GM18517 (cell line): Measurements from ENCODE around the gene ZNF106.

Experiments
- ATAC-seq: cut with Tn5 transposase; IDR thresholded peaks from one replicate; pipeline ENCODE4 v1.9.1; 2021; ENCODE audit warnings: mild to moderate bottlenecking, moderate library complexity; ENCODE audit not compliant: unreplicated experiment

ZNF106 gene

DNA sequence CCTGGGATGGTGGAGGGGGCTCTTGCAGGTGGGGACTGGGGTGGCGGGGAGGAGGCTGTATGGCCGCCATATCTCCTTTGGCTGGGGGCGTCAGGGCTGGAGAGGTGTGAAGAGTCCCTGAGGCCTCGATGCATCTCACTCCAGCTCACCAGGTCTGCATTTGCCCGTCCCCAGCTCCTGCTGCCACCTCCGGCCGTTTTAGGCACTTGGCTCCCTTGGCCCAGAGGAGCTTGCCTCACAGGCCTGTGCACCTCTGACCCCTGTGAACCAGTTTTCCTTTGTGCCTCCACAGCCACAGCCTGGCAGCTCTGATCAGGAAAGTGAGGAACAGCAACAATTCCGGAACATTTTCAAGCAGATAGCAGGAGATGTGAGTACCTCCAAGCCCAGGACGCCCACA is 81.9 kb downstream of the ZNF106 start:
- ATAC-seq = no peak

- ATAC-seq = no peak
Observed at GRCh38 chr15:42408178-42408577, 82.8 kb downstream of the ZNF106 start.

DNA sequence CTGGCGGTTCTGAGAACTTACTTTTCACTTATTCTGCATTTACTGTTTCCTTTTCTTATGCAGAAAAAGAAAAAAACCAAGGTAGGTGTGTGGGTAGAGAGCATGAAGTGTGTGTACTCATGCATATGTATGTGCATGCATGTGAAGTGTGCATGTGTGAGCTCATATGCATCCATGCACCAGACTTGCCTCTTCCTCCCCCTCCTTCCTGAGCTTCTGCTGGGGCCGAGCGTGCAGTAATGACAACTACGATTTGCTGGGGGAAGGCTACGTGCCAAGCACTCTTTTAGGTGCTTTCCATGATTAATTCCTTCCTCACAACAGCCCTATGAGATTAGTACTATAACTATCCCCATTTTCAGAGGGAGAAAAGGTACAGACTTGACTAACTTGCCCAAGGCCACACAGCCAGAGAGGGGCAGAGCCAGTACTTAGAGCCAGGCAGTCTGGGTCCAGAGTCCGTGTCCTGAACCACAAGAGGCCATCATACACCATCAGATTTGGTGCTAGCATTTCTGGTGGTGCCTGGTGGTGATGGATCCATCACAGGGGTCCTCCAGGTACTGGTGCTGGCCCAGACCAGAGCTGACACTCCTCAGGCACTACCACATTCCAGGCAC is 85.0 kb downstream of the ZNF106 start:
- ATAC-seq = no peak

- no peak for ATAC-seq
Observed at GRCh38 chr15:42404461-42405235, 86.3 kb downstream of the ZNF106 start.

- no peak for ATAC-seq
Observed at GRCh38 chr15:42403389-42403788, 87.6 kb downstream of the ZNF106 start.

DNA sequence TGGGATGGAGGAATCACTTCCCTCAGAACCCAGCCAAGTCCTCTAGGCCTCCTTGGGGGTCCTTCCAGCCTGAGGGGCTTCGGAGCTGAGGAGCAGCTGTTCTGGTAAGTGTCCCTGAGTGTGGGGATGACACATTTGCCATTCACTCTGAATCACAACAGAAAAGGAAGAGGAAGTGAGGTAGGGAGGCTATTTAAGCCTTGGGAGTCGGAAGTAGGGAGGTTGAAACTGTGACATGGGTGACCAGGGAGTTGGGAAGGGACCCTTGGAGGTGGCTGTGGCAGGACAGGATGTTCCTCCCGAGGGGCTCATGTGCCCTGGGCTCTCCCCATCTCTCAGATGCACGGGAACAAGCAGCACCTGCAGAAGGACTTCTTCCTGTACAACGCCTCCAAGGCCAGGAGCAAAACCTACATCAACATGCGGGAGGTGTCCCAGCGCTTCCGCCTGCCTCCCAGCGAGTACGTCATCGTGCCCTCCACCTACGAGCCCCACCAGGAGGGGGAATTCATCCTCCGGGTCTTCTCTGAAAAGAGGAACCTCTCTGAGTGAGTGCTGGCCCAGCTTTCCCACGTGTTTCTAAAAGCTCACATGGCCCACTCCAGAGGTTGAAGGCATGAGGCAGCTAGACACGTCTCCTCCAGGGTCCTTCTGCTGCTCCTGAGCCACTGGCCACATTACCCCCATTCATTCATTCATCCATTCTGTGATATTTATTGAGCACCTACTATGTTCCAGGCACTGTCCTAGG is 88.3 kb downstream of the ZNF106 start:
- no peak for ATAC-seq

DNA sequence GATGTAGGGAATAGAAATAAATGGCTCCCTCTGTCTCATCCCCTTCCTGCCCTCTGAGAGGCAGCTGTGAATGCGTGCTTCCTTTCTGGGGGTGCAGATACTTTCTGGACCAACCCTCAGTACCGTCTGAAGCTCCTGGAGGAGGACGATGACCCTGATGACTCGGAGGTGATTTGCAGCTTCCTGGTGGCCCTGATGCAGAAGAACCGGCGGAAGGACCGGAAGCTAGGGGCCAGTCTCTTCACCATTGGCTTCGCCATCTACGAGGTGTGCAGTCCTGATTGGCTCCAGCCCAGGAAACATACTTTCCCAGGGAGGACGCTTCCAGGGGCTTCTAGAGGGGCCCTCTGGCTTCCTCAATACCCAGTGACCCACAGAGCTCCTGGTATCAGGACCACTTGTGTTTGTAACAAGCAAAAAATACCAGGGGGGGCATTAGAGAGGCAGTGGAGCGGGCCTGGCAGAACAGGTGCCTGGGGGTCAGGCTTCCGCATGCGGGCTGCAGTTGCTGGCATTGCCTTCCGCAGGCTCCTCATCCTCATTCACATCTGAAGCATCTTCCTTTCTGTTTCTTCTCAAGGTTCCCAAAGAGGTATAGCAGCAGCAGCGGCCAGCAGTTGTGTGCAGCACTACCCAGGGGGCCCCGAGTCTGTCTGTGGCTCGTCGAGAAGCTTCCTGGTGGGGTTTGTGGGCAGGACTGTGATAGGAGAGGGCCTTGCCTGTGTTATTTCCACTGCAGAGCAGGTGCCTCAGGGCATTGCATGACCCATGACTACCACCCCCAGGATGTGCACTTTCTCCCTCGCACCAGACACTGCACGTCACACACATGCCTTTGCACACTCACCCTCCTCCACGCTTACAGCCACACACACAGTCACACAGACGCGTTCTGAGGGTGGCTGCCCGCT is 89.1 kb downstream of the ZNF106 start:
- no peak for ATAC-seq

DNA sequence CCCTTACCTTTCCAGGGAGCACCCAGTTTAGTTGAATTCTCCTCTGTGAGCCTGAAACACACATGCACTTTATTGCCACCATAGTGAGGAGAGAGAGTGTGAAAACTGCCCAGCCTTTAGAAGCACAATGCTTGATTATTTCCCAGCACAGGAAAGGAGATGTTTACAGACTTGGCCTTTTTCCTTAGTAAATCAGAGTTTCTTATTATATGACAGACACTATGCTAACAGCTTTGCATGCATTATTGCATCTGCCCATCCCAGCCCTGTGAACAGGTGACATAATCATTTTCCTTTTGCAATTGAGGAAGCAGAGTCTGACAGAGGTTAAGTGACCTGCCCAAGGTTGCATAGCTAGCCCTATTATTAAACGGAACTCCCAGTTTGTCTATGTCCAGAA is 95.1 kb downstream of the ZNF106 start:
- ATAC-seq = no peak

DNA sequence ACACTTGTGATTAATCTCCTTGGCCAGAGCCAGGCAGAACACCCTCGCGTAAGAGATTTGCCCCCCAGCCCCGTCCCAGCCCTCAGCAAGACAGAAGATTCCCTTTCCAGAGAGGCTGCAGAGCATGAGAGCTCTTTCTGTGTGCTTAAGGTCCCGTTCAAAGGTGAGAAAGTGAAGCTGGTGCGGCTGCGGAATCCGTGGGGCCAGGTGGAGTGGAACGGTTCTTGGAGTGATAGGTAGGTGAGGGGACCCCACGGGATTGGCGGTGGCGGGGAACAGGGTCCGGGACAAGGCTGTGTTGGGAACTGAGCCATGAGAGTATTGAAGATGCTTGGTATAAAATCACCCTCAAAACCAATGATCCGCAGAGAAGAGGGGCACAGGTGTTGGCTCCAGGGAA is 96.8 kb downstream of the ZNF106 start:
- no peak for ATAC-seq

DNA sequence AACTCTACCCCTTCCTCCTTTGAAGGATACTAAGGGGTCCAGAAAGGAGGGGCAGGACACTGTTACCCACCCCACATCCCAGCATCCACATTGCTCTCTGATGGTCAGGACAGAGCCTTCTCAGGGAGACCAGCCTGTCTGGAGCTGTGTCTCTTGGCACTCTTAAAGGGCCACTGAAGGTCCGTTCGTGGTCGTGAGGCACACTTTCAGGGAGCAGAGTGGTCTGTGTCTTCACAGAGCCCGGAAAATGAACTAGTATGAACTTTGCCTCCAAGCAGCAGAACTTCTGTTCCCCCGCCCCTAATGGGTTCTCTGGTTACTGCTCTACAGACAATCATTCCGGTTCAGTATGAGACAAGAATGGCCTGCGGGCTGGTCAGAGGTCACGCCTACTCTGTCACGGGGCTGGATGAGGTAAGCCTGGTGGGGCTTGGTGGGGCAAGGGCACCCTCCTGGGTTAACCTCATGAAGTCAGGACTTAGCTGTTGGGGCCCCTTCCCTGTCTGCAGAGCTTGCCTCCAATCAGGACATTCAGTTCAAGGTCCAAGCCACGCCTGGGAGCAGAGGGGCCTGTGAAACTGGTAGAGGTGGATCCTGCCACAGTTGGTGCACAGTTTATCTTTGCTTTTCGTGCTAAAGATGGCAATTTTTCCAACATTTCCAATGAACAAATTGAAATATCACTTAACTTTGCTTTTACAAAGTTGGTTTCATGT is 98.5 kb downstream of the ZNF106 start:
- ATAC-seq = no peak

- no peak for ATAC-seq
Observed at GRCh38 chr15:42387603-42388002, 103.3 kb downstream of the ZNF106 start.

DNA sequence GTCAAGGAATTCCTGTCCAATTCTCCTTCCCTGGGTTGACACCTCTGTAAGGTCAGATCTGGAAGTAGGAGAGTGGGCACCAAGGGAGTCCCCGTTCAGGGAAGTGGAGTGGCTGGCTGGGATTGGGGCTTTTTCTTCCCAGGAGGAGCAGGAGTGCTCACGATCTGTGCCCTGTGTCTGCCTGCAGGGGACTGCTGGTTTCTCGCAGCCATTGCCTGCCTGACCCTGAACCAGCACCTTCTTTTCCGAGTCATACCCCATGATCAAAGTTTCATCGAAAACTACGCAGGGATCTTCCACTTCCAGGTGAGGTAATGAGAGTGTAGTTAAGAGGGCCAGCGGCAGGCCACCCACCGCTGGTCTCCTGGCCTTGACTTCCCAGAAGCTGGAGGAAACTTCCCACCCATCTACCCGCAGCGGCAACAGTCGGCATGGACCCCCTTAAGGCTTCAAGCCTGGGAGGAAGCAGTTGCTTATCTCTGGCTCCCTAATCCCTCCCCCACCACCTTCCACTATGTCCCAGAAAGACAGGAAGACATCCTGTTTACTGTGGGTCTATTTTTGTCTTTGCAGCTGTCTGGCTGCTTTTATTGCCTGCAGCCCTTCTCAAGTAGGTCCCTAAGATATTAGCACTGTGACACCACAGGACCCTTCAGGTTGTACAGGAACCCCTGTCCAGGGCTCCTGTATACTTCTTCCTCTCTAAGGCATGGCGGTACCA is 104.8 kb downstream of the ZNF106 start:
- no peak for ATAC-seq

DNA sequence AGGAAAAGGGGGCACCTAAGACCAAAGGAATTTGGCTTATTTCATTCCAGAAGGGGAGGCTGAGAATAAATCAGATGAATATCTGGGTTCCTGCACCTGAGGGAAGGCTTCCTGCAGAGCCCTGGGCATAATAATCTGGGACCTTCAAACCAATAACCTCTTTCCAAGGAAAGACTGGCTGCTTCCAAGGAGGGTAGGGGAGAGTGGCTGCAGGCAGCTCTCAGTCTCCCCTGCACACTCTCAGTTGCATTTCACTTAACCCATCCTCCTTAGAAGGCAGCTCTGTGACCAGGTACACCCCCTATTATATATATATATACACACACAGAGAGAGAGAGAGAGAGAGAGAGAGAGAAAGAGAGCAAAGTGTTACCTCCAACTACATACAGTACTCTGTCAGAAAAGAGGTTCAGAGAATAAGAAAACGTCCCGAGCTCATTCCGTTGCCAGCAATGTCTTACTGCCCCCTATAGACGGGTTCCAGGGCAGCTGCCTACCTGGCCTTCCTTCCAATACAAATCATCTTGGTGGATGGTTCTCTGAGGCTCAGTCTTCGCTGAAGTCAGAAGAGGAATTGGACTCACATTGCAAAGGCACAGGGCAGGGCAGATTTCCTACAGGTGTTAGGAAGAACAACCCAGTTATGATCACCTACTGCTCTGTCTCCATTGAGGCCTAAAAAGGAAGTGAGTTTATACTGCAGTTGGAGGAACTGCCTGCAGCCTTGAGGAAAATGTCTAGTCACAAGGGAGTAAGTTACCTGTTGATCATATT is 105.5 kb downstream of the ZNF106 start:
- no peak for ATAC-seq

GRCh38 chr15:42384597-42384996 is 106.3 kb downstream of the ZNF106 start:
- no peak for ATAC-seq

GRCh38 chr15:42378011-42378410 is 112.9 kb downstream of the ZNF106 start:
- ATAC-seq = no peak

- no peak for ATAC-seq
Observed at GRCh38 chr15:42375941-42376340, 115.0 kb downstream of the ZNF106 start.

DNA sequence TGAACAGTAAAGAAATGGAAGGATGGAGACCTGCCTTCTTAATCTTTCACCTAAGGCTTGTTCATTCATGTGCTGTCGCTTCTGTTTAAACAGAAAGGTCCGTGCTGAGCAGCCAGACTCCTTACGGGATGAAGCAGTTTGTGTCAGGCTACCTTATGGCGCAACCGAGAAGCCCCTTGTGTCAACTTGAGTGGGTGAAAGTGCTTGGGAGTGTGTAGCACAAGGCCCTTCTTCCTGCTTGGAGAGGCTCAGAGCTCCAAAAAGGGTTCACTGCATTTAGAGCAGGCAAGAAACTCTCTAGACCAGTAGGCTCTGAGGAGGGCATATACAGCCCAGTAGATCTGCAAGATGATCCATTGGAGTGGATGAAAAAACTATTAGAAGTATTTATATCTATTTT is 115.7 kb downstream of the ZNF106 start:
- ATAC-seq = no peak

DNA sequence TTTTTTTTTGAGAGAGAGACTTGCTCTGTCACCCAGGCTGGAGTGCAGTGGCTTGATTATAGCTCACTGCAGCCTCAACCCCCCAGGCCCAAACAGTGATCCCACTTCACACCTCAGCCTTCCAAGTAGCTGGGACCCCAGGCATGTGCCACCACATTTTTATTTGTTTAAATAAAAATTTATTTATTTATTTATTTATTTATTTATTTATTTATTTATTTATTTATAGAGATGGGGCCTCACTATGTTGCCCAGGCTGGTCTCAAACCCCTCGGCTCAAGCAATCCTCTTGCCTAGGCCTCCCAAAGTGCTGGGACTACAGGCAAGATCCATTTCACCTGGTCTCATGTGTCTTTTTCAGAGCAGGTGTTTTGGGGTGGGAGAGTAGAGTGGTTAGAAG is 116.1 kb downstream of the ZNF106 start:
- no peak for ATAC-seq

DNA sequence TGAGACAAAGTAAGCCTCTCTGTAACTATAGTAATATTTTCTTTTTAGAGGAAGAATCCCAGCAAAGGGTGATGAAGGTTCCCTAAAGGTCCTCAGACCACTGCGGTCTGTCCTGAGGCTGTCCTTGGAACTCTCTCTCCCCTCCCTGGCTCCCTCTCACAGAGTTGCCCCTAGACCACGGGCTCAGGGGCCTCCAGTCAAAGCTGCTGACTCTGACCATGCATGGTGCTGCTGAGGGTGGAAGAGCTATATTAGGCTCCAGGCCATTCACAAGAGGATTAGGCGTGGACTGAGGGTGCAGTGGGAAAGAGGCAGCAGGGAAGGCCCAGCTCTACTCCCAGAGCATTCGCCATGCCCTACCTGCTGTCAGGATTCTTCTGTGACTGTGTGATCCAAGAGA is 117.0 kb downstream of the ZNF106 start:
- ATAC-seq = no peak
